Erythroblast (primary cell): ENCODE results near the gene KLKB1.

Experiments used
- GATA1 ChIP-seq: IDR thresholded peaks from 2 replicates; pipeline ENCODE4 v1.6.1; 2011; ENCODE audit warnings: low read depth, mild to moderate bottlenecking, control low read depth, low read length, moderate library complexity
- POLR2A ChIP-seq: IDR thresholded peaks from 2 replicates; pipeline ENCODE4 v1.6.1; 2011; ENCODE audit warnings: mild to moderate bottlenecking, low read length

- no peak for TF ChIP-seq POLR2A
- no peak for TF ChIP-seq GATA1
These were observed 36.6 kb upstream of the KLKB1 start for GRCh38 chr4:186190581-186191199.
